Peyer's patch (tissue), 4 donors: ENCODE results near the gene KCNG4. TPM values are rescaled to one million over a fixed set of nuclear protein-coding genes. Genes with fewer than 3 reads are reported as not detected.

Source experiments
- DNase-seq, 3 donors: peaks; one replicate each; pipeline ENCODE4 v3.0.0-alpha.2; 2017 to 2019
- H3K27ac ChIP-seq, 4 donors: fragments of 200-600 bp; sonication (generic); one replicate each; pipeline ENCODE4 v1.5.1; 2016 to 2019
- H3K27me3 ChIP-seq, 2 donors: fragments of 200-600 bp; sonication (generic); one replicate each; pipeline ENCODE4 v1.5.1; 2019
- H3K36me3 ChIP-seq, 3 donors: fragments of 200-600 bp; sonication (generic); one replicate each; pipeline ENCODE4 v1.5.1; 2016 to 2019
- H3K4me1 ChIP-seq, 4 donors: fragments of 200-600 bp; sonication (generic); one replicate each; pipeline ENCODE4 v1.5.1; 2016 to 2019
- H3K4me3 ChIP-seq, 4 donors: fragments of 200-600 bp; sonication (generic); 1 replicate in 3 of 4; 2 replicates in 1 of 4; pipeline ENCODE4 v1.5.1; 2016 to 2019; ENCODE audit warnings: mild to moderate bottlenecking in 1 of 4
- H3K9me3 ChIP-seq, 4 donors: fragments of 200-600 bp; sonication (generic); one replicate each; pipeline ENCODE4 v1.5.1; 2016 to 2019; ENCODE audit warnings: mild to moderate bottlenecking in 1 of 4
- POLR2A ChIP-seq, 2 donors: fragments of 450-650 bp; IDR thresholded peaks; one replicate each; pipeline ENCODE4 v1.5.1; 2017; ENCODE audit warnings: antibody characterized with exemption in 2 of 2, mild to moderate bottlenecking in 2 of 2, moderate library complexity in 2 of 2
- total RNA-seq, 4 donors: library from RNA; depleted of rRNA; stranded (reverse); fragments of >200 nt; gene quantifications; one replicate each; pipeline ENCODE4 v1.1.0, GENCODE V29; 2016
- TF ChIP-seq, protein P1 (sequence below), 6 experiments: fragments of 450-650 bp in 4 of 6; fragments of 200-600 bp in 2 of 6; sonication (generic) in 1 of 6; IDR thresholded peaks; one replicate each; pipeline ENCODE4 v1.5.1; 2017 to 2019; ENCODE audit warnings: antibody characterized with exemption in 6 of 6, mild to moderate bottlenecking in 3 of 6, moderate library complexity in 1 of 6

Gene KCNG4
- total RNA-seq, 4 donors from 2014 or later: not detected

DNA sequence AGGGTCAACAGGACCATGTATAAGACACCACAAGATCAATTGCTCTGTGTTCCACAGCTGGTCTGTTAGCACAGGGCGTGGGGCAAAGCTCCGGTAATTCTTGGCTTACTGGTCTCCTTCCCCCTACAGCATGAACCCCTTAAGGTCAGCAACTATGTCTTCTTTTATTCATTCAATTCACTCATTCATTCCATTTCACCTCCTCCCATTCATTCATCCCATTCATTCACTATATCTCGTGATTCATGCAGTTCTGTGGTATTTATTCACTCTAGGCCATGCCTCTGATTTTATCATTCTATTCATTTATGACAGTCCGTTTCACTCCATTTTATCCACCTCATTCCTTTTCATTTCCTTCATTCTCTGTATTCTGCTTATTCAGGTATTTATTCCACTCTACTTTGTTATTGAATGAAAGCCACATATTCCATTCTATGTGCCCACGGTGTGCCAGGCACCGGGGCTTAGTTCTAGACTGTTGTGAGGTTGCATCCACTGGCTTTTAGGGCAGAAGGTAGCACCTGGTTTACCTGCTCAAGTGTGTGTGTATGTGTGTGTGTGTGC lies 35.9 kb upstream of the KCNG4 start:
- H3K4me1 ChIP-seq: no peaks in the 10 kb centered on the region
- H3K9me3 ChIP-seq: no peaks in the 10 kb centered on the region
- TF ChIP-seq POLR2A (IDR thresholded peaks at IDR 0.05): no peak
- TF ChIP-seq, protein P1, sequence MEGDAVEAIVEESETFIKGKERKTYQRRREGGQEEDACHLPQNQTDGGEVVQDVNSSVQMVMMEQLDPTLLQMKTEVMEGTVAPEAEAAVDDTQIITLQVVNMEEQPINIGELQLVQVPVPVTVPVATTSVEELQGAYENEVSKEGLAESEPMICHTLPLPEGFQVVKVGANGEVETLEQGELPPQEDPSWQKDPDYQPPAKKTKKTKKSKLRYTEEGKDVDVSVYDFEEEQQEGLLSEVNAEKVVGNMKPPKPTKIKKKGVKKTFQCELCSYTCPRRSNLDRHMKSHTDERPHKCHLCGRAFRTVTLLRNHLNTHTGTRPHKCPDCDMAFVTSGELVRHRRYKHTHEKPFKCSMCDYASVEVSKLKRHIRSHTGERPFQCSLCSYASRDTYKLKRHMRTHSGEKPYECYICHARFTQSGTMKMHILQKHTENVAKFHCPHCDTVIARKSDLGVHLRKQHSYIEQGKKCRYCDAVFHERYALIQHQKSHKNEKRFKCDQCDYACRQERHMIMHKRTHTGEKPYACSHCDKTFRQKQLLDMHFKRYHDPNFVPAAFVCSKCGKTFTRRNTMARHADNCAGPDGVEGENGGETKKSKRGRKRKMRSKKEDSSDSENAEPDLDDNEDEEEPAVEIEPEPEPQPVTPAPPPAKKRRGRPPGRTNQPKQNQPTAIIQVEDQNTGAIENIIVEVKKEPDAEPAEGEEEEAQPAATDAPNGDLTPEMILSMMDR (IDR thresholded peaks at IDR 0.05): no peak
- H3K27ac ChIP-seq: no peak overlapping the region
- no peak overlapping the region for H3K4me3 ChIP-seq
- DNase-seq: no peak
- H3K36me3 ChIP-seq: no peaks in the 10 kb centered on the region
- H3K27me3 ChIP-seq: no peaks in the 10 kb centered on the region

- no peak overlapping the region for H3K27ac ChIP-seq
- H3K36me3 ChIP-seq: no peaks in the 10 kb centered on the region
- H3K4me3 ChIP-seq: no peak overlapping the region
- H3K4me1 ChIP-seq: no peaks in the 10 kb centered on the region
- TF ChIP-seq, protein P1 (IDR thresholded peaks at IDR 0.05): no peak
- no peak for TF ChIP-seq POLR2A (IDR thresholded peaks at IDR 0.05)
- H3K27me3 ChIP-seq: no peaks in the 10 kb centered on the region
- H3K9me3 ChIP-seq: no peaks in the 10 kb centered on the region
- DNase-seq: no peak
These were observed 34.7 kb upstream of the KCNG4 start for GRCh38 chr16:84274515-84274914.

DNA sequence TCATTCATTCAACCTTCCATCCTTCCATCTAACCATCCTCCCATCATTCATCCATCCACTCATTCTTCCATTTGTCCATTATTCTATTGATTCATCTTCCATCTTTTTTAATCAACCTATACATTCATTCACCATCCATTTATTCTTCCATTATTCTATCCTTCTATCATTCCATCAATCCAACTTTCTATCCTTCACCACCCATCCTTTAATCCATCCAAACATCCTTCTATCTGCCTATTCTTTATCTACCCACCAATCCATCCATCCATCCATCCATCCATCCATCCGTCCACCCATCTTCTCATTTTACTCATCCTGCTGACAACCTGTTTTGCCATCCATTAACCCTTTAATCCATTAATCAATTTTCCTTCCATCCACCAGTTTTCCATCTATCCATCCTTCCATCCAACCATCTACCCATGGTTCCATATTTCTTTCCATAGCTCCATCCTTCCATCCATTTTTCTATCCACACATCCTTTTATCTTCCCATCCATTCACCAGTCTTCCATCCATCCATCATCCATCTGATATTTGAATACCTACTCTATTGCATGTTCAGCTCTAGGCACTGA lies 33.0 kb upstream of the KCNG4 start:
- Histone ChIP-seq H3K36me3 (no peaks in the 10 kb centered on the region), H3K4me3 (no peak overlapping the region), H3K27ac (no peak overlapping the region), H3K27me3 (no peaks in the 10 kb centered on the region), H3K4me1 (no peaks in the 10 kb centered on the region), H3K9me3 (no peaks in the 10 kb centered on the region)
- DNase-seq: no peak
- TF ChIP-seq, protein P1 (IDR thresholded peaks at IDR 0.05): no peak
- no peak for TF ChIP-seq POLR2A (IDR thresholded peaks at IDR 0.05)

DNA sequence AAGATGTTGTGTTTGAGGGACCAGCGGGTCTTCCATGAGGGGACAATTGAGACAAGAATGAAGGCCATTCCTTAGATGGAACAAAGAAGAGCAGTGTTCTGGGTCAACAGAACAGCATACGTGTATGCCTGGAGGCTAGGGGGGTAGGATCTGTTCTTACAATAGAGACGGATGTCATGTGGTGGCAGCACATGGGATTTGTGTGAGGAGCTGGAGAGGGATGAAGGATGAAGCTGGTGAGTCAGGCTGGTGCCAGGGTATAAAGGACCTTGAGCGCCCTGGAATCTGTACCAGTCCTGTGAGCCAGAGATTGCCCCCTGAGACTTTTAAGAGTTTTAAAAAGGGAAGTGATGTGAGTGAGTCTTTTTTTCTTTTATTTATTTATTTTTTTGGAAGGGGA lies 32.1 kb upstream of the KCNG4 start:
- Histone ChIP-seq H3K27ac (no peak overlapping the region), H3K9me3 (no peaks in the 10 kb centered on the region), H3K4me1 (no peaks in the 10 kb centered on the region), H3K36me3 (no peaks in the 10 kb centered on the region), H3K4me3 (no peak overlapping the region), H3K27me3 (no peaks in the 10 kb centered on the region)
- no peak for TF ChIP-seq POLR2A (IDR thresholded peaks at IDR 0.05)
- TF ChIP-seq, protein P1 (IDR thresholded peaks at IDR 0.05): no peak
- no peak for DNase-seq

DNA sequence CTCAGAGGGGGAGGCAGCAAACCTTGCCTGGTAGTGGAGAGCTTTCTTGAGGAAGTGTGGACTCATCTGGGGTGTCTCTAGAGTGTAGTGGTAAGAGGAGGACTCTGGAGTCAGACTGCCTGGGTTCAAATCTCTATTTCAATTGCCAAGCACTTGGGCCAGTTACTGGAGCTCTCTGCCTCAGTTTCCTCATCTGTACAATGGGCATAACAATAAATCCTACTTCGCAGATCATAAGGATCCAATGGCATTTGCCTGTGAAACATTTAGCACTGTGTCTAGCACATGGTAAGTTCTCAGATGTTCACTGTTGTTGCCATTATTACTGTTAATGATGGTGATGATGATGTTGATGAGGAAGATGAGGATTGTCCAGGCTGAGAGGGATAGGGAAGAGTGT lies 31.2 kb upstream of the KCNG4 start:
- no peak for TF ChIP-seq POLR2A (IDR thresholded peaks at IDR 0.05)
- TF ChIP-seq, protein P1 (IDR thresholded peaks at IDR 0.05): no peak

More for the DNA sequence above, 31.2 kb upstream of the KCNG4 start:
- no peak overlapping the region for H3K4me3 ChIP-seq
- H3K9me3 ChIP-seq: no peaks in the 10 kb centered on the region
- no peaks in the 10 kb centered on the region for H3K36me3 ChIP-seq
- DNase-seq: no peak
- no peaks in the 10 kb centered on the region for H3K4me1 ChIP-seq
- H3K27ac ChIP-seq: no peak overlapping the region
- H3K27me3 ChIP-seq: no peaks in the 10 kb centered on the region
